Measurements from ENCODE around the gene ZNF316. TPM values are rescaled to one million over a fixed set of nuclear protein-coding genes. Genes with fewer than 3 reads are reported as not detected.
"Not testable (repeated sequence)": the region's sequence is repeated elsewhere in the genome, so short reads cannot be mapped to it uniquely, and the experiment has no call there.

ZNF316 gene
- polyA plus RNA-seq, 10 donors, result 19.1 to 32.9 (median 24.2) TPM

DNA sequence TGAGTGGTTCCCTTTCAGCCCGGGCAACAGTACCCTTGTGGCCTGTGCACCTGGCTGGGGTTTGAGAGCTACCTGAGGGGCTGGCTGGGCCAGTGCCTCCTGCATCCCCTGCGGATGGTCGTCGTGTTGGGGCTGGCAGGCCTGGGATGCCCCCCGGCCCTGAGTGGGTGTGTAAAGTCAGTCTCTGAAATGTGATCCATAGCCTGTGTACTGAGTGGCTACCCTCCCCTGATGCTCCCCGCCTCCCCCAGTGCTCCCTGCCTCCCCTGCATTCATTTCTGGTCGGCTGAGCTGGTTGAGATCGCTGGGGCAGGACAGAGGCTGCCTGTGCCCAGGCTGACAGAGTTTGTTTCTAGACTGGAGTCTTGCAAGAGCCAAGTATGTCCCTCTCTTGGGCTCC is 9.3 kb downstream of the ZNF316 start:
- DNase-seq, result no peak

DNA sequence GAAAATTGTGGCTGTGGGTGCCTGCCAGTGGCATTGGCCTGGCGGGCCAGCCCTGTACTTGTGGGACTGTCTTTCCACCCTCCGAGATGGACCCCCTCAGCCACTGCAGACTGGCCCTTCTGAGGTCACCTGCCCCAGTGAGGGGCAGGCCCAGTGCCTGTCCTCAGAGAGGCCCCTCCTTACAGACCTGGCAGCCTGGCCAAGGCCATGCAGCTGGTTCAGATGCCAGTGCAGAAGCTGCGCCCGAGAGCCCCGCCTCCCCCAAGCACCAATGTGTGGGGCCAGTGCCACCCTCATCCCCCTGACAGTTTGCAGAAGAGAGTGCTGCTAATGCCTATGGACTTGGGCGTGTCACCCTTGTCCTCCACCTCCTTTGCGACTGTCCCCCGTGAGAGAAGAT is 10.0 kb downstream of the ZNF316 start:
- DNase-seq, result no peak

DNA sequence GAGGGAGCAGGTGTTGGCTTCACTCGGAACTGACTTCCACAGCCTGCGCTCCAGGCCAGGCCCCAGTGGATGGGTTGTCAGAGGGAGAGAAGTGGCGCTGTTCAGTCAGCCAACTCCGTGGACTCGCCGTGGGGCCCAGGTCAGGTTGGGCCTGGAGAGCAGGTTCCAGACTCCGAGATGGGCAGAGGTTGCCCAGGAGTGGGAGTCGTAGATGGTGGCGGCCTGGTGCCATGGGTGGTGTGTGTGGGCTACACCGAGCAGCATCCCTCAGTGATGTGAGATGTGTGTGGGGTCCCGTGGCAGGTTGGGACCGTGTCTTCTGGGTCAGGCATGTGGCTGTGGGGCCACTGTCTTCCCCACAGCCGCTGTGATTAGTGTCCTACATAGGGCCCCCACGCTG is 10.4 kb downstream of the ZNF316 start:
- no peak for DNase-seq

DNA sequence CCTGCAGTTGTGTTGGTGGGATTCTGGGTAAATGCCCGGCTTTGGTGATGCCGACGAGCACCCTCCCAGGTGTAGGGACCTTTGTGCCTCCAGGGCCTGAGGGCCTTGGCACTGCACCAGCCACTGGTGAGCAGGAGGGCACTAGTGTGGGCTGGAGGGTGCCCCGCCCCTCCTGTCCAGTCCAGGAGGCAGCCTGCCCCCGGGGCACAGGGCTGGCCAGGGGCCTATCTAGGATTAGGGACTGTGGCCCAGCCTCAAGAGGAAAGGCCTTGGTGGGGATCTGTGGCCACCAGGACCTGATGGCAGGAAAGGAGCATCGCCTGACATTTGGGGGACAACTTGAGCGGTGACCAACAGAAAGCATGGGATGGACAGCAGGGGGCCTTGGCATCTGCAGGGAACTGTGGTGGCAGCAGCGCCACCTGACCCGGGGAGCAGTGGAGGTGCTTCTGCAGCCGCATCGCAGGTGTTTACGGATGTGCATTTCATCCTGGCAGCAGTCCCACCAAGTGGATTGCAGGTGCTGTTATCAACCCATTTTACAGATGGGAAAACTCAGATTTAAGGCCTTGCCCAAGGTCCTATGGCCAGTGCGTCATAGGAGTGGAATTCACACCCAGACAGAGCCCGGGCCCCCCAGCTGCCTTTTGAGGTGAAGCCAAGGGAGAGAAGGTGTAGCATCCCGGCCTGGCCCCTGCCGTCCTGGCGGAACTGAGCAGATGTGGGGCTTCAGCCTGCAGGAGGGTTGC is 11.1 kb downstream of the ZNF316 start:
- no peak for DNase-seq

DNA sequence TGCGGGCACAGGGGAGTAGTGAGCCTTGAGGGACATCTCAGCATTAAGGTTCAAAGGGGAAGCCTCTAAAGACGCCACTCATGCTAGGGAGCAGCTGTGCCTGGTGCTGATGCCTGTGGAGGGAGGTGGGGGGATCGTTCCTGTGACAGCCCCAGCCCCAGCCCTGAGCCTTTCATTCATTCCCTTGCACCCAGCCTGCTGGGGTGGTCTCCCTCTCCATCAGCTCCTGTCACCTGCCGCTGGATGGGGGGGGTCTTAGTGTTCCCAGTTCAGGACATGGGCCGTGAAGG is 11.6 kb downstream of the ZNF316 start:
- DNase-seq, result no peak

DNA sequence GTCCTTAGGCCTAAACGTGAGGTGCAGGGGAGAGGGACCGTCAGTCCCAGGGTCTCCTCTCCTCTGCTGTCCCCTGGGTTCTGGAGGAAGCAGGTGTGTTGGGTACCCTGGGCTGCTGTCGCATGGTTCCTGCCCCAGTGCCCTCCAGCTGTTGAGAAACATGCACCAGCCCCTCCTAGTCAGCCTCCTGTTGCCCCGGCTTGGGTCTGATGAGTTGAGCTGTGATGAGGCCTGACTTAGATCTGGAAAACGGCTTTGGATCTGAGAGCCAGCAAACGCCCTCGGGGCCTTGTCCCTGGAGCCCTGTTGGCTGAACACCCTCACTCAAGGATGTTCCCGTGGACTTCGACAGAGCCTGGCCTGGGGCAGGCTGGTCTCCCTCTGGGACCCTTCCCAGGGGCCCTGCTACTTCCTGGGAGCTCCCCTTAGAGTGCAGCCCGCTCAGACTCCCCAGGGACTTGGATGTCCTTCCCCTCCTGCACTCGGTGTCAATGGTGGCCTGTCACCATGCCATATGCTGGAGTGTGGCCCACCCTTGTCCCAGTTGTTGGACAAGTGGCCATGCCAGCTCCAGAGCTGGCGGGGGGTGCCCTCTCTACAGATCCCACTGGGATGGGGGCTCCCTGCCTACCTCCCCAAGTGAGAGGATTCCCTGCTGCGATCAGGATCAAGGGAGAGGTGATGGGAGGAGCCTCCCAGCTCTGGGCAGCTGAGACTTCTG is 12.3 kb downstream of the ZNF316 start:
- no peak for DNase-seq

DNA sequence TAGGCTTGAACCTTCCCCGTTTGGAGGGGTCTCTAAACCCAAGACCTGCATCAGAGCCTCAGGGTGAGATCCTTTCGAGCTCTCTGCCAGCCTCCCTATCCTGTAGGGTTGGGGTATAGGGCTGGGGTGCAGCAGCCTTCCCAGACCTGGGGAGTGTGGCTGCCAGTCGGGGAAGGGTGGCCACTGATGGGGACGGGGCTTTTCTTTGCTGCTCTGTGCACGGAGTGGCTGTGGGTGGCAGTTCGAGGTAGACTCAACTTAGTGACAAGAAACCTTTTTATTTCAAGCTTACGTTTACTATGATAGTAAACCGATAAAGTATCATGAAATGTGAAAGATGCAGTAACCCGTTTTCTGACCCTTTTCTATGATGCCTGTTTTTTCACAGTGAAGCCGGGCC is 13.0 kb downstream of the ZNF316 start:
- DNase-seq, result no peak

DNA sequence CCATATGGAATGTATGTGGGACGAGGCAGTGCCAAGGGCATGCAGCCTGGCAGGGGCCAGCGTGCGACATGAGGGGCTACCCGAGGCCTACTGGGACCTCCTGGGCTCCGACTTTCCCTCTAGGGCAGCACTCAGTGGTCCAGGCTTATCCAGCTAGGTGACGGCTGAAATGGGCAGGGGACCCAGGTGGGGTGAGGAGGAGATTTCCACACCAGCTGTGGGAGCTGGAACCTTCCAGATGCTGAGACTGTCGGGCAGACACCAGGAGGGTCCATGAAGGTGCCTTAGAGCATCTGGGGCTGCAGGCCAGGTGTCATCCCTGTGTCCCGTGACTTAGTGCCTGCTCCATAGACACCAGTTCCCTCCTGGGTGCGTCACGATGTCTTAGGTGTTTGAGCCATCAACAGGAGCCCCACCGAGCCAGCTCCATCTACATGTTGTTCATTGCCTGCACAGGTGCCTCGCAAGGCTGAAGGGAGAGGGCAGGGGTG is 13.4 kb downstream of the ZNF316 start:
- no peak for DNase-seq

DNA sequence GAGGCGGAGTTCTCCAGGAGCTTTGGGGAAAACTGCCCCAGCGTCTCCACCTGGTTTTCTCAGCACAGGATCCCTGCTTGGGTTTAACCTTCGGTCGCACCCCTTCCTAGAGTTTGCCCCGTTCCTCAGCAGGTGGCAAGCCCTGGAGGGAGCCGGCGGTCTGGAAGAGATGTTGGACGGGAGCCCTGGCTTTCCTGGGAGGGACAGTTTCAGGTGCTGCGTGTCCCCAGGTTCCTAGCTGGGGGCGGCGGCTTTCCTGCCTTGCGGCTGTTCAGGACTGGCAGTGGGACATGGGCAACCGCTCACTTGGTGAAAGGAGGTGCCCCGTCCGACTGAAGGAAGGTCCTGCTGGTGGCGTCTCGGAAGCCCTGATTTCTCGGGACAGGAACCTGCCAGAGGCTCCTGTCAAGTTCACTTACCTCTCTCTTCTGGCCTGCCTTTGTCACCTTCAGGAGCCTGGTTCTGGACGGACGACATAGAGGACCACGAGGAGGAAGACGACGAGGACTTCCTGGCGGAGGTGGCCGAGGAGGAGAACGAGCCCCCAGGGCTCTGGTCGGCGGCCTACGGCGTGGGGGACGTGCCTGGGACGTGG is 14.8 kb downstream of the ZNF316 start:
- DNase-seq, result no peak

DNA sequence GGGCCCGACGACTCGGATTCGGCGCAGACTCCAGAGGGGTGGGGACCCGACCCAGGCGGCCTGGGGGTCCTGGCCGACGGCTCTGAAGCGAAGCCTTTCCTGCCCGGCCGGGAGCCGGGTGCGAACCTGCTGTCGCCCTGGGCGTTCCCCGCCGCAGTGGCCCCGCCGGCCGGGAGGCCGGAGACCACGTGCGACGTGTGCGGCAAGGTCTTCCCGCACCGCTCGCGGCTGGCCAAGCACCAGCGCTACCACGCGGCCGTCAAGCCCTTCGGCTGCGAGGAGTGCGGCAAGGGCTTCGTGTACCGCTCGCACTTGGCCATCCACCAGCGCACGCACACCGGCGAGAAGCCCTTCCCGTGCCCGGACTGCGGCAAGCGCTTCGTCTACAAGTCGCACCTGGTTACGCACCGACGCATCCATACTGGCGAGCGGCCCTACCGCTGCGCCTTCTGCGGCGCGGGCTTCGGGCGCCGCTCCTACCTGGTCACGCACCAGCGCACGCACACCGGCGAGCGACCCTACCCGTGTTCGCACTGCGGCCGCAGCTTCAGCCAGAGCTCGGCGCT is 15.4 kb downstream of the ZNF316 start:
- DNase-seq, result no peak

DNA sequence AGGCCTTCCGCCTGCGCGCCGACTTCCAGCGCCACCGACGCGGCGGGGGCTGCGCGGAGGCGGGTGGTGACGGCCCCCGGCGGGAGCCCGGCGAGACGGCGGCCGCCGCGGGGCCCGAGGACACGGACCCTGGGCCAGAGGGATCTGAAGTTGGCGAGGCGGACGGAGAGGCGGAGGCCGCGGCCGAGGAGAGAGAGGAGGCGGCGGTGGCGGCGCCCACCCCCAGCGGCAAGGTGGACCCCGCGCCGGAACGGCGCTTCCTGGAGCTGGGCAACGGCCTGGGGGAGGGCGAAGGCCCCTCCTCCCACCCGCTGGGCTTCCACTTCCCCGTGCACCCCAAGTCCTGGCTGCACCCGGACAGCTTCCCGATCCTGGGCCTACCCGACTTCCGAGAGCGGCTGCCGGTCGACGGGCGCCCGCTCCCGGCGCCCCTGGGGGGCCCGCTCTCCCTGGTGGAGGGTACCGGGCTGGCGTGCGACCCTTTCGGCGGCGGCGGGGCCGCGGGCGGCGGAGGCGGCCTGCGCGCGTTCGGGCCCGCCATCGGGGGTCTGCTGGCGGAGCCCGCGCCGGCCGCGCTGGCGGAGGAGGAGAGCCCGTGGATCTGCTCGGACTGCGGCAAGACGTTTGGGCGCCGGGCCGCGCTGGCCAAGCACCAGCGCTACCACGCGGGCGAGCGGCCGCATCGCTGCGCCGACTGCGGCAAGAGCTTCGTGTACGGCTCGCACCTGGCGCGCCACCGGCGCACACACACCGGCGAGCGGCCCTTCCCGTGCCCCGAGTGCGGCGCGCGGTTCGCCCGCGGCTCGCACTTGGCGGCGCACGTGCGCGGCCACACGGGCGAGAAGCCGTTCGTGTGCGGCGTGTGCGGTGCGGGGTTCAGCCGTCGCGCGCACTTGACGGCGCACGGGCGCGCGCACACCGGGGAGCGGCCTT is 16.2 kb downstream of the ZNF316 start:
- no peak for DNase-seq

DNA sequence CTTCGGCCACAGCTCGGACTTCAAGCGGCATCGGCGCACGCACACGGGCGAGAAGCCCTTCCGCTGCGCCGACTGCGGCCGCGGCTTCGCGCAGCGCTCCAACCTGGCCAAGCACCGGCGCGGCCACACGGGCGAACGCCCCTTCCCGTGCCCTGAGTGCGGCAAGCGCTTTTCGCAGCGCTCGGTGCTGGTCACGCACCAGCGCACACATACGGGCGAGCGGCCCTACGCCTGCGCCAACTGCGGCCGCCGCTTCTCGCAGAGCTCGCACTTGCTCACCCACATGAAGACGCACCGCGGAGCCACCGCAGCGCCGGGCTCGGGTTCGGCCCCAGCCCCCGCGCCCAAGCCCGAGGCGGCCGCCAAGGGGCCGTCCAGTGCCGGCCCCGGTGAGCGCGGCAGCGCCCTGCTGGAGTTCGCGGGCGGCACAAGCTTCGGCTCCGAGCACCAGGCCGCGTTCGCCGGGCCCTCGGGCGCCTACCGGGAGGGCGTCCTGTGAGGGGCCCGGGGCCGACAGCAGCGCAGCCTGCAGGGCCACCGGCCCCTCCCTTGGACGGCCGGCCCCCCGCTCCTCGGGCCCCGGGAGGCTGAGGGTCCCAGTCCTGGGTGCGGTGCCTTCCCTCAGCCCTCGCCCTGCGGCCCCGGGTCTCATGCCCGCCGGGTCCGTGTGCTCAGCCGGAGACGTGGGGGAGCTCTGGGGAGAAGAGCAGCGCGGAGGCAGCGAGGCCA is 17.2 kb downstream of the ZNF316 start:
- no peak for DNase-seq

DNA sequence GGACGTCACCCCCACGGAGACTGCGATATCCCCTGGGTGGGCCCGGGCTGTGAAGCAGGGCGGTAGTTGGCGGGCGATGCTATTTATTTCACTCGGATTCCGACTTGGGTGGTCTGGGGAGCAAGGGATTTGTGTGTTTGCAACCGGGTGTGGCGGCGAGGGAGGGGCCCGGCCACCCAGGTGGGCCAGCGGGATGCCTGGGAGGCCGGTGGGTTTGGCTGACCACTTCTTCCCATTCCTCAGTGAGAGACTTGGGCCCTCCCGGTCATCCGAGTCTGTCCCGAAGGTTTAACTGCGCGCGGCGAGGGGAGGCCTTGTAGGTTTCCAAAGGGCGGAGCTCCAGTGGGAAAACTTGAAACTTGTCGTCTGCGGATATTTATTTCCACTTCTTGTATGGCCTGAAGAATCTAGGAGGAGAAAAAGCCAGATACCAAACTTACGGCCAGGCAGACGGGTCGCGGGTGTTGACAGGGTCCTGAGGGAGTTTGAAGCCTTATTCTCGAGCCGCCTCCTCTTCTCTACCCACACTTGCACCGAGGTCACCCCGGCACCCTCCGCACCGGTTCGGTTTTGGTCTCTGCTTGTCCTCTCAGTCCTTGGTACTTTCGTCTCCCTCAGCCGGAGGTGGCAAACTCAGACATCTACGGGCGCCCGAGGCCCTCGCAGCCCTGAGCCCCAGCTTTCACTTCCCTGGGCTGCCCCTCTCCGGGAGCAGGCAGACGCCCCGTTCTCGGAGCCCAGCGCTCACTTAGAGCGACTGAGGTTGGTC is 17.9 kb downstream of the ZNF316 start:
- no peak for DNase-seq

DNA sequence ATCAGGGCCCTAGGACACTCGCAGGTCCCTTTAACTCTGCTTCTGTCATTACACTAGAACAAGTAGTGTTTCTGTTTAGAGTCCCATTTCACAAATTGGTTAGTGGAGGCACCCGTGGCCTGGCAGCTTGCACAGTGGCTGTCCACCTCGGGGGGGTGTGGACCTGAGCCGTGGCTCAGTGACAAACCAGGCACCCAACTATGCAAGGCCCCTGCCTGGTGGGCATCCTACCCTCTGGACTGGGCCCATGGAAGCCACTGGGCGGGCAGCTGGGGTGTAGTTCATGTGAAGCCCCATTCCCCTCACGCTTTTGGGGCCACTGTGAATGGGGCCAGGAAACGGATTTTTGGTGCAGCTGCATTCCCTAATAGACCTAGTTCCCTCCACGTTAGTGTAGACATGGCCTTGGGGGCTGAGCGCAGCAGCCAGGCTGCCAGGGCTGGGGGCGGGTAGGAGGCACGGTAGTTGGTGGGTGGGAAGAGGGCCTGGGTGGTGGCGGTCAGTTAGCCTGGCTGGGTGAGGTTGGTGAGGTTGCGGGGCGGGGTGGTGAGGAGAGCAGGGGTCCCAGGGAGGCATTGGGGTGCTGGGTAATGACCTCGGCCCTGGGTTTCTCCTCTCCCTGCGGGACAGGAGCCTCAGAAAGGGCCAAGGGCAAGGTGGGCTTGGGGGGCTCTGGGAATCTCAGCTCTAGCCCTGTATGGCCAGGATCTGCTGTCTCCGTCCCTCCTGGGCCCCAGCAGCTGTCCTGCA is 18.7 kb downstream of the ZNF316 start:
- no peak for DNase-seq

DNA sequence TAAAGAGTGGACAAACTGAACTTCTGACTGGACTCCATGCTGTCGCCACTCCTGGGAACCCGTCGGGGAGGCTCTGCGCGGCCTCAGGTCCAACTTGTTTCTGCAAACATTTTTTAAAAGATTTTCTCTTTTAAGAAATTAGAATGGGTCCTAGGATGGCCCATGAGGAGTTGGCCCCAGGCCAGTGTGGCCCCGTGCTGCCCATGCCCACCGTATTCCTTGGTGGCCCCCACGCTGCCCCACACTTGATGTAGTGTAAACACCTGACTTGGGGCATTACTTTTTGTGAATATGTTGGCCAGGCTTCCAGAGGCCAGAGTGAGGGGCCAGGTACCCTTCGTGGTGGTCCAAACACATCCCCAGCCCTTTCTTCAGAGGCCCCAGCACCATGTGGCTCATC is 19.3 kb downstream of the ZNF316 start:
- no peak for DNase-seq

DNA sequence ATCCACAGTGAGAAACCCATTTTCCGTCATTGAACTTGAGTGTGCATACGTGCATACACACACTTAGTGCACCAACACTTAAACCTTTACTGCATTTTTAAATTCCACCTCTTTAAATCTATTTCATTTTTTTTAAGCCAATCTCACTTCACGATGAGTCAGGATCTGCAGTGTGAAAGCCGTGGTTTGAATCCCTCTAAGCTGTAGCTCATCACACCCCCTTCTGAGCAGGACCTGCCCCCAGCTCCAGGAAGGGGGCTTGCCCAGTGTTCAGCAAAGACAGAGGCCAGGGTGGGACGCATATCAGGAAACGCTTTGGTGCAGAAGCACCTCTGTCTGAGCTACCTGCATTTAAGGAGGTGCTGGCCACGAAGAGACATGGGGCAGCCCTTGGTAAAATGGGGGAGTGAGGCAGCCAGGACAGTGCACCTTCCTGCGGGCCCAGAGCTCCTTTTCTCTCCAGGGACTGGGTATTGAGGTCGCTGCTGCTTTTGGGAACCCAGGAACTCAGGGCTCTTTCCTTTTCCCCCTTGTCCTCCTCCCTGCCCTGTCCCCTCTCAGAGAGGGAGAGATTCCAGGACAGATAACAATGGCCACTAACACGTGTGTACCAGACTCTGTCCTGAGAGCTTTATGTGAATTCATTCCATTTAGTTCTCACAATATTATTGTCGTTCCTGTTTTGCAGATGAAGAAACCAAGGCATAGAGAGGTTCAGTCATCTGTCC is 21.7 kb downstream of the ZNF316 start:
- DNase-seq, result no peak

DNA sequence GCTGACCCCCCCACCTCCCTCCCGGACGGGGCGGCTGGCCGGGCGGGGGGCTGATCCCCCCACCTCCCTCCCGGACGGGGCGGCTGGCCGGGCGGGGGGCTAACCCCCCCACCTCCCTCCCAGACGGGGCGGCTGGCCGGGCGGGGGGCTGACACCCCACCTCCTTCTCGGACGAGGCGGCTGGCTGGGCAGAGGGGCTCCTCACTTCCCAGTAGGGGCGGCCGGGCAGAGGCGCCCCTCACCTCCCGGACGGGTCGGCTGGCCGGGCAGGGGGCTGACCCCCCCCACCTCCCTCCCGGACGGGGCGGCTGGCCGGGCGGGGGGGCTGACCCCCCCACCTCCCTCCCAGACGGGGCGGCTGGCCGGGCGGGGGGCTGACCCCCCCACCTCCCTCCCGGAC is 33.7 kb downstream of the ZNF316 start:
- not testable (repeated sequence) for DNase-seq

DNA sequence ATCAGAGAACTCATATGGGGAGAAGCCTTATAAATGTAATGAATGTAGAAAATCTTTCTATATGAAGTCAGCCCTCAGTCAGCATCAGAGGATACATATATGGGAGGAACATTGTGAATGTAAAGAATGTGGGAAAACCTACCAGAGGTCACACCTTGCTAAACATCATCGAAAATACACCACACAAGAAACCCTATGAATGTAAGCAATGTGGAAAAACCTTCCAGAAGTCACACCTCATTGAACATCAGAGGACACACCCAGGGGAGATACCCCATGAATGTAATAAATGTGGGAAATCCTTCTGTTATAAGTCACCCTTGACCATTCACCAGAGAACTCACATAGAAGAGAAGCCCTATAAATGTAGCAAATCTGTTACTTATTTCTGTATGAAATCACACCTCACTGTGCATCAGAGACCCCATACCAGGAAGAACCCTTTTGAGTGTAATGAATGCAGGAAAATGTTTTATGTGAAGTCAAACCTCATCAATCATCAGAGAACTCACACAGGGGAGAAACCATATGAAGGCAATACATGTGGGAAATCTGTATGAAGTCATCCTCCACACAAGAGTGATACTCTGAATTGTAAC is 38.8 kb downstream of the ZNF316 start:
- DNase-seq, result no peak
